ENCODE data around the gene RECQL5.

DNA sequence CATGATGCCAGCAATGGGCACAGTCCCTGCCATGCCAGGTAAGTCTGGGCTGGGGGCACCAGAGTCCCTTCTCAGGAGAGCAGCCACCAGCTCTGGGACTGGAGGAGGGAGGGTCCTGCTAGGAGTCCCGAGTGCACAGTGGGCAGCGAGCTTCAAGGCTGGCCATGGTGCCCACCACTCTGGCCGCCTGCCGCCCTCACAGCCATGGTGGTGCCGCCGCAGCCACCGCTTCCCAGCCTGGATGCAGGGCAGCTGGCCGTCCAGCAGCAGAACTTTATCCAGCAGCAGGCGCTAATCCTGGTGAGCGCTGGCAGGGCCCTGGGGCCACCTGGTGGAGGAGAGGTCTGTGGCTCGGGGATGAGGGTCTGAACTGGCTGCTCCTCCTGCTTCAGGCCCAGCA, 51.7 kb downstream of the RECQL5 start:
- TF ChIP-seq, protein P1, sequence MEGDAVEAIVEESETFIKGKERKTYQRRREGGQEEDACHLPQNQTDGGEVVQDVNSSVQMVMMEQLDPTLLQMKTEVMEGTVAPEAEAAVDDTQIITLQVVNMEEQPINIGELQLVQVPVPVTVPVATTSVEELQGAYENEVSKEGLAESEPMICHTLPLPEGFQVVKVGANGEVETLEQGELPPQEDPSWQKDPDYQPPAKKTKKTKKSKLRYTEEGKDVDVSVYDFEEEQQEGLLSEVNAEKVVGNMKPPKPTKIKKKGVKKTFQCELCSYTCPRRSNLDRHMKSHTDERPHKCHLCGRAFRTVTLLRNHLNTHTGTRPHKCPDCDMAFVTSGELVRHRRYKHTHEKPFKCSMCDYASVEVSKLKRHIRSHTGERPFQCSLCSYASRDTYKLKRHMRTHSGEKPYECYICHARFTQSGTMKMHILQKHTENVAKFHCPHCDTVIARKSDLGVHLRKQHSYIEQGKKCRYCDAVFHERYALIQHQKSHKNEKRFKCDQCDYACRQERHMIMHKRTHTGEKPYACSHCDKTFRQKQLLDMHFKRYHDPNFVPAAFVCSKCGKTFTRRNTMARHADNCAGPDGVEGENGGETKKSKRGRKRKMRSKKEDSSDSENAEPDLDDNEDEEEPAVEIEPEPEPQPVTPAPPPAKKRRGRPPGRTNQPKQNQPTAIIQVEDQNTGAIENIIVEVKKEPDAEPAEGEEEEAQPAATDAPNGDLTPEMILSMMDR (IDR thresholded peaks at IDR 0.05) = no peak
- TF ChIP-seq EP300 (IDR thresholded peaks at IDR 0.05) = no peak

All from esophagus muscularis mucosa (tissue), 3 donors.